ENCODE data around the gene CALD1.

GRCh38 chr7:134784251-134785049, 5.0 kb downstream of the CALD1 start:
- TF ChIP-seq CTCF (IDR thresholded peaks at IDR 0.05) (no peak), FOXJ3 (CRISPR knock-in tag; IDR thresholded peaks at IDR 0.05; ENCODE audit: borderline replicate concordance) (no peak), SMAD3 (CRISPR knock-in tag; IDR thresholded peaks at IDR 0.05; ENCODE audit: borderline replicate concordance) (no peak), MXD4 (CRISPR knock-in tag; IDR thresholded peaks at IDR 0.05; ENCODE audit: borderline replicate concordance) (no peak), ATF2 (CRISPR knock-in tag; IDR thresholded peaks at IDR 0.05; ENCODE audit: borderline replicate concordance, low read depth) (no peak), HMGXB4 (CRISPR knock-in tag; IDR thresholded peaks at IDR 0.05) (no peak)

All from WTC11 (cell line).